BLaER1 treated with 17β-estradiol and CSF1 and Interleukin-3, amounts not matched to agents 10 nM and 100 nM (cell line): Measurements from ENCODE around the gene E2F4.
A peak's percentile ranks its signal among the peaks of the same experiment; 100 is the strongest.

Source experiments
- H3K27ac ChIP-seq, 11 experiments: shearing (Covaris generic); formaldehyde crosslinking; 2 replicates each; pipeline ENCODE4 v1.8.1; 2022
- H3K27me3 ChIP-seq, 11 experiments: shearing (Covaris generic); formaldehyde crosslinking; 2 replicates each; pipeline ENCODE4 v1.8.1; 2022
- H3K36me3 ChIP-seq, 11 experiments: shearing (Covaris generic); formaldehyde crosslinking; 2 replicates each; pipeline ENCODE4 v1.8.1; 2022
- H3K4me1 ChIP-seq, 10 experiments: shearing (Covaris generic); formaldehyde crosslinking; 2 replicates each; pipeline ENCODE4 v1.8.1; 2022
- H3K4me2 ChIP-seq, 11 experiments: shearing (Covaris generic); formaldehyde crosslinking; 2 replicates each; pipeline ENCODE4 v1.8.1; 2022
- H3K4me3 ChIP-seq, 10 experiments: shearing (Covaris generic); formaldehyde crosslinking; 2 replicates each; pipeline ENCODE4 v1.8.1; 2022
- H3K9ac ChIP-seq, 11 experiments: shearing (Covaris generic); formaldehyde crosslinking; 2 replicates each; pipeline ENCODE4 v1.8.1; 2022
- H3K9me3 ChIP-seq, 11 experiments: shearing (Covaris generic); formaldehyde crosslinking; replicated peaks in 1 of 11; 2 replicates each; pipeline ENCODE4 v1.8.1; 2022
- H4K20me1 ChIP-seq, 11 experiments: shearing (Covaris generic); formaldehyde crosslinking; 2 replicates each; pipeline ENCODE4 v1.8.1; 2022
- Cebpa-rat ChIP-seq, 11 experiments: shearing (Covaris generic); IDR thresholded peaks; 2 replicates each; pipeline ENCODE4 v1.8.1; 2022

Gene E2F4

GRCh38 chr16:67188323-67188722 is 3.6 kb upstream of the E2F4 start:
- peaks cover 9 to 27% (median 18%) of the 10 kb centered on the region in 11 experiments for H3K27me3 ChIP-seq
- peaks cover 0 to 32% (median 22%) of the 10 kb centered on the region in 11 experiments; a peak in 20 of 22 replicates for H4K20me1 ChIP-seq
- H3K36me3 ChIP-seq = peaks cover 0 to 7% (median 4%) of the 10 kb centered on the region in 11 experiments; a peak in 14 of 22 replicates
- H3K4me2 ChIP-seq = no peak overlapping the region
- no peaks in the 10 kb centered on the region for H3K9me3 ChIP-seq
- no peak for TF ChIP-seq Cebpa-rat (IDR thresholded peaks at IDR 0.05)
- no peak overlapping the region for H3K4me3 ChIP-seq
- H3K9ac ChIP-seq = no peak overlapping the region
- no peak overlapping the region for H3K27ac ChIP-seq
- peaks cover 38 to 51% (median 48%) of the 10 kb centered on the region in 10 experiments for H3K4me1 ChIP-seq

- H3K9ac ChIP-seq = no peak overlapping the region
- peaks cover 0 to 11% (median 9%) of the 10 kb centered on the region in 11 experiments; a peak in 17 of 22 replicates for H3K36me3 ChIP-seq
- H3K9me3 ChIP-seq = no peaks in the 10 kb centered on the region
- no peak overlapping the region for H3K27ac ChIP-seq
- TF ChIP-seq Cebpa-rat (IDR thresholded peaks at IDR 0.05) = no peak
- peaks cover 0 to 37% (median 27%) of the 10 kb centered on the region in 11 experiments; a peak in 21 of 22 replicates for H4K20me1 ChIP-seq
- peaks cover 43 to 56% (median 53%) of the 10 kb centered on the region in 10 experiments for H3K4me1 ChIP-seq
- no peak overlapping the region for H3K4me2 ChIP-seq
- H3K27me3 ChIP-seq = peaks cover 9 to 27% (median 18%) of the 10 kb centered on the region in 11 experiments
- H3K4me3 ChIP-seq = no peak overlapping the region
These were observed 3.2 kb upstream of the E2F4 start for GRCh38 chr16:67188798-67189197.

GRCh38 chr16:67190041-67190440 is 1.9 kb upstream of the E2F4 start, which contains the start of gene EXOC3L1:
EXOC3L1 (minus strand) TSS chr16:67190136; CDS start chr16:67189676, 460 bp downstream.
- 0 out of 22 replicates have a peak within 1 kb of the TSS, but pooled peaks of 1 of the 11 experiments have one; percentile 24 for H3K9ac ChIP-seq
- peaks cover 40 to 58% (median 53%) of the 10 kb centered on the region in 10 experiments for H3K4me1 ChIP-seq
- peak within 1 kb of the TSS in 10 of 11 experiments; percentile 9 to 100 (median 68); a peak in 14 of 22 replicates for H3K4me2 ChIP-seq
- H3K27me3 ChIP-seq = peaks cover 2 to 16% (median 8%) of the 10 kb centered on the region in 11 experiments
- no peak within 1 kb of the TSS for H3K27ac ChIP-seq
- H3K4me3 ChIP-seq = no peak within 1 kb of the TSS
- H3K9me3 ChIP-seq = no peaks in the 10 kb centered on the region
- no peak for TF ChIP-seq Cebpa-rat (IDR thresholded peaks at IDR 0.05)
- H4K20me1 ChIP-seq = peaks cover 5 to 40% (median 30%) of the 10 kb centered on the region in 11 experiments; a peak in 21 of 22 replicates
- H3K36me3 ChIP-seq = peaks cover 11 to 24% (median 21%) of the 10 kb centered on the region in 11 experiments

GRCh38 chr16:67190448-67191399 is 1.2 kb upstream of the E2F4 start:
- Histone ChIP-seq H3K9ac (no peak overlapping the region), H3K4me1 (peaks cover 39 to 58% (median 50%) of the 10 kb centered on the region in 10 experiments), H4K20me1 (peaks cover 11 to 42% (median 34%) of the 10 kb centered on the region in 11 experiments; a peak in 21 of 22 replicates), H3K27ac (no peak overlapping the region), H3K9me3 (no peaks in the 10 kb centered on the region), H3K36me3 (peaks cover 18 to 31% (median 28%) of the 10 kb centered on the region in 11 experiments), H3K27me3 (peaks cover 0 to 9% (median 3%) of the 10 kb centered on the region in 11 experiments; a peak in 11 of 22 replicates), H3K4me2 (peak overlapping the region in 9 of 11 experiments; percentile 49 to 100 (median 81); a peak in 13 of 22 replicates), H3K4me3 (no peak overlapping the region)
- no peak for TF ChIP-seq Cebpa-rat (IDR thresholded peaks at IDR 0.05)

GRCh38 chr16:67191411-67191994 is 452 bp upstream of the E2F4 start:
- peaks cover 0 to 2% (median 0%) of the 10 kb centered on the region in 11 experiments; a peak in 3 of 22 replicates for H3K27me3 ChIP-seq
- H3K9ac ChIP-seq = peak overlapping the region in 7 of 11 experiments; percentile 92 to 98 (median 96); a peak in 13 of 22 replicates
- H4K20me1 ChIP-seq = peaks cover 12 to 44% (median 41%) of the 10 kb centered on the region in 11 experiments; a peak in 21 of 22 replicates
- no peak for TF ChIP-seq Cebpa-rat (IDR thresholded peaks at IDR 0.05)
- H3K9me3 ChIP-seq = no peaks in the 10 kb centered on the region
- peak overlapping the region; percentile 89 to 100 (median 96); a peak in 19 of 20 replicates for H3K4me3 ChIP-seq
- H3K4me1 ChIP-seq = peaks cover 39 to 61% (median 48%) of the 10 kb centered on the region in 10 experiments
- peak overlapping the region; percentile 48 to 100 (median 81) for H3K4me2 ChIP-seq
- peaks cover 26 to 38% (median 36%) of the 10 kb centered on the region in 11 experiments for H3K36me3 ChIP-seq
- H3K27ac ChIP-seq = peak overlapping the region in 4 of 11 experiments; percentile 91 to 95 (median 94); a peak in 8 of 22 replicates

- Histone ChIP-seq H3K27ac (peak overlapping the region; percentile 79 to 95 (median 91)), H3K4me3 (peak overlapping the region; percentile 89 to 100 (median 96)), H3K9ac (peak overlapping the region; percentile 90 to 98 (median 95)), H3K9me3 (no peaks in the 10 kb centered on the region), H4K20me1 (peaks cover 25 to 58% (median 54%) of the 10 kb centered on the region in 11 experiments; a peak in 21 of 22 replicates), H3K27me3 (no peaks in the 10 kb centered on the region), H3K4me2 (peak overlapping the region; percentile 94 to 100 (median 99)), H3K36me3 (peaks cover 40 to 52% (median 50%) of the 10 kb centered on the region in 11 experiments), H3K4me1 (peaks cover 47 to 75% (median 61%) of the 10 kb centered on the region in 10 experiments)
- TF ChIP-seq Cebpa-rat (IDR thresholded peaks at IDR 0.05) = no peak
These were observed 916 bp downstream of the E2F4 start for GRCh38 chr16:67192781-67193361.

- peak overlapping the region; percentile 94 to 100 (median 99) for H3K4me2 ChIP-seq
- peaks cover 28 to 64% (median 61%) of the 10 kb centered on the region in 11 experiments; a peak in 21 of 22 replicates for H4K20me1 ChIP-seq
- peak overlapping the region; percentile 90 to 98 (median 95) for H3K9ac ChIP-seq
- H3K27me3 ChIP-seq = no peaks in the 10 kb centered on the region
- TF ChIP-seq Cebpa-rat (IDR thresholded peaks at IDR 0.05) = no peak
- H3K36me3 ChIP-seq = peaks cover 42 to 59% (median 56%) of the 10 kb centered on the region in 11 experiments
- H3K4me3 ChIP-seq = peak overlapping the region; percentile 89 to 100 (median 96)
- peak overlapping the region in 10 of 11 experiments; percentile 86 to 95 (median 92); a peak in 18 of 22 replicates for H3K27ac ChIP-seq
- H3K9me3 ChIP-seq = no peaks in the 10 kb centered on the region
- peaks cover 53 to 82% (median 67%) of the 10 kb centered on the region in 10 experiments for H3K4me1 ChIP-seq
These were observed 1.6 kb downstream of the E2F4 start for GRCh38 chr16:67193536-67193935.

GRCh38 chr16:67194260-67194659 is 2.3 kb downstream of the E2F4 start:
- Histone ChIP-seq H4K20me1 (peaks cover 28 to 71% (median 68%) of the 10 kb centered on the region in 11 experiments; a peak in 21 of 22 replicates), H3K4me1 (peaks cover 60 to 86% (median 70%) of the 10 kb centered on the region in 10 experiments), H3K27ac (peak overlapping the region in 5 of 11 experiments; percentile 15 to 94 (median 88); a peak in 7 of 22 replicates), H3K9ac (peak overlapping the region; percentile 90 to 98 (median 95); a peak in 20 of 22 replicates), H3K4me3 (peak overlapping the region in 3 of 10 experiments; percentile 89 to 100 (median 96); a peak in 2 of 20 replicates), H3K9me3 (no peaks in the 10 kb centered on the region), H3K36me3 (peaks cover 42 to 65% (median 61%) of the 10 kb centered on the region in 11 experiments), H3K27me3 (no peaks in the 10 kb centered on the region), H3K4me2 (peak overlapping the region; percentile 94 to 100 (median 99); a peak in 18 of 22 replicates)
- no peak for TF ChIP-seq Cebpa-rat (IDR thresholded peaks at IDR 0.05)
